NCI-H2171 treated with DMSO at 0.1 percent for 48 hours (cell line): ENCODE measurements around the gene RBFOX1.

Experiments
- DNase-seq: peaks from one replicate; lab custom pipeline; 2025; lab: John Stamatoyannopoulos, UW

The RBFOX1 gene

GRCh38 chr16:7373776-7374175 lies 41.1 kb downstream of the RBFOX1 start:
- DNase-seq: no peak

- DNase-seq: no peak
Observed at GRCh38 chr16:7374614-7375174, 42.0 kb downstream of the RBFOX1 start.

DNA sequence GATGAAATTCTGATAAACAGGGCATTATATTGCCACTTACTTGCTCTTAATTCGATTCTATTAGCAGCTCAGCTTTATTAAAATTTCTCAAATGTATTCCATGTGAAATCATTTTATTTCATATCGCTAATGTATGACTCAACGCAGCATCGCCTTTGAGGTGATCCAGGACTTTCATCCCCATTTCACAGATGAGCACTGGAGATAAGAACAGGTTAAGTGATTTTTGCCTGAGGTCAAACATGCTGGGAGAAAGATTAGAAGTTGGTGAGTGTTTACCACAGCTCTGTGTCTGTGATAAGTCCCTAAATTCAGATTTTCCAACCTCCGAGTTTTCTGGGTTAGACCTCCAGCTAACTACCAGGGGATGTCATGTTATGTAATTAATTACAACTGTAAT lies 43.6 kb downstream of the RBFOX1 start:
- no peak for DNase-seq

- DNase-seq: no peak
Observed at GRCh38 chr16:7377231-7377630, 44.6 kb downstream of the RBFOX1 start.

DNA sequence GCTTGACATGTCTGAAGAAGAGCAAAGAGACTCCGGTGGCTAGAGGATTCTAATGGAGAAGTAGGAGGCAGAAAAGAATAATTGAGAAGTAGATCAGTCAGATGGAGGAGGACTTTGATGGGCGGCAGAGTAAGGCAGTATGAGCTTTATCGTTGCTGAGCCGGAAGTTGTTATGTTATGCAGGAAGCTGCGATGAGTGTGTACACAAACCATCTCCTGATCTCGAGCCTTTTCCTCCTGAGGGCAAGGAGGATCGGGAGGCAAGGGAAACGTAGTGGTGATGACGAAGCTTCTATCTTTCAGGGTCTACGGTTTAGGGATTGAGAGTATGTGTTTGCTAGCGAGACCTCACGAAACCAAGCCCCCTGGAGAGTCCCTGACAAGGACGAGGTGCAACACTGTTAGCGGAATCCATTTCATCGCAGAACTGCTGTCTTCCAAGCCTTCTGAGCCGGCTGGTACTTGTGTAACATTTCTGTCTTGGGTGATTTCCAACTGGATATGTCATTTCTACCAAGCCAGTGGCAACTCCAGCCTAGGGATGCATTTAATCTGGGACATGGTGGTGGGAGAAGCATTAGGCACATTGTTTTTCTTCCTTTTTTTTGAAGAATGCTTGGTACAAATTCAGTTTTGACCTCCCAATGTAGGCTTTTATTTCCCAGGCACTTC lies 45.5 kb downstream of the RBFOX1 start:
- DNase-seq: no peak

GRCh38 chr16:7380441-7380840 lies 47.8 kb downstream of the RBFOX1 start:
- no peak for DNase-seq

DNA sequence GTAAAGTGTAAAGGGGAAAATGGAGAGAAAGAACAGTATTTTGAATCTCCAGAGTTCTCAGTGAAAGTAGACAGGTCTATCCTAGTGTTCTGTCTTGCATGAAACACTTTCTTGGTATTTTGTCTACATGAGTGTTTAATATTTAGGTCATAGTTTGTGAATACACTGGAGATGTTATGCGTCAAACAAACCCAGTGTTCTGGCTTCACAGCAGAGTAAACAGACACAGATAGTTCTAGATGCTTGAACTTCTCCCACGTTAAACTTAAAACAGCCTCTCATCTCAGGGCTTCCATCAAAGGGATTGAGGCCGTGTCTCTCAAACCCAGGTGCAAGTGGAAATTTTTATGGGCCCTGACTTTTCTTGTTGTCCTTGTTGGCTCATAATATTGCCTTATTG lies 48.3 kb downstream of the RBFOX1 start:
- no peak for DNase-seq

GRCh38 chr16:7381671-7382070 lies 49.0 kb downstream of the RBFOX1 start:
- DNase-seq: no peak

- no peak for DNase-seq
Observed at GRCh38 chr16:7382521-7382920, 49.9 kb downstream of the RBFOX1 start.

- no peak for DNase-seq
Observed at GRCh38 chr16:7390974-7391373, 58.3 kb downstream of the RBFOX1 start.

- no peak for DNase-seq
Observed at GRCh38 chr16:7391694-7392093, 59.0 kb downstream of the RBFOX1 start.

DNA sequence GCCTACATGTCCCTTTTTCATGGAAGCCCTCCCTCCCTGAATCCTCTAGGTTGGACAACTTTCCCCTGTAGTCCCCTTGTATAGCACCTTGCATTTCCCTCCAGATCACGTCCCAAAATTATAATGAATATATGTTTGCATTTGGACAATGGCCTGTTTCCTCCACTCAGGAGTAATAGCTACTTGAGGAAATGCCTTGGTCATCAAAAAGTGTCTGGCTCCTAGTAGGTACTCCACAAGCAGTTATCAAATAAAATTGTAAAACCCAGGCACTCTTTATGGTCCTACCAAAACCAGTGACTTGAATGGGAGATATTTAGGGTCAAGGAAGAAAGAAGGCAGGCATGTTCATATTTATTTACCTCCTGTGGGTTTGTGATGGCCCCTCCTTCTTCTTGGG lies 59.6 kb downstream of the RBFOX1 start:
- DNase-seq: no peak

DNA sequence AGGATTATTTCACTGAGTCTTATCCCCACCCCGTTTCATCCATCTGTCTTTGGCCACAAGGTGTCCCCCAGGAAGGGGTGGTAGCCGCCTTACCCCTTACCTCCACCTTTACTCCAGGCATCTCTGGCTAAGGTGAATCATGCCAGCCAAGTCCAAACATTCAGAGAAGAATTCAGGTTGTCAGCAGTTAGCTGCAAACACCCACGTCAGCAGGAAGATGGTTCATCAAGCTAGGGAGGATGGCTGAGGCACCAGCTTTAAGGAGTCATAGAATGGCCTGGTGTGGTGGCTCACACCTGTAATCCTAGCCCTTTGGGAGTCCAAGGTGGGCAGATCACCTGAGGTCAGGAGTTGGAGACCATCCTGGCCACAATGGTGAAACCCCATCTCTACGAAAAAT lies 61.0 kb downstream of the RBFOX1 start:
- no peak for DNase-seq

DNA sequence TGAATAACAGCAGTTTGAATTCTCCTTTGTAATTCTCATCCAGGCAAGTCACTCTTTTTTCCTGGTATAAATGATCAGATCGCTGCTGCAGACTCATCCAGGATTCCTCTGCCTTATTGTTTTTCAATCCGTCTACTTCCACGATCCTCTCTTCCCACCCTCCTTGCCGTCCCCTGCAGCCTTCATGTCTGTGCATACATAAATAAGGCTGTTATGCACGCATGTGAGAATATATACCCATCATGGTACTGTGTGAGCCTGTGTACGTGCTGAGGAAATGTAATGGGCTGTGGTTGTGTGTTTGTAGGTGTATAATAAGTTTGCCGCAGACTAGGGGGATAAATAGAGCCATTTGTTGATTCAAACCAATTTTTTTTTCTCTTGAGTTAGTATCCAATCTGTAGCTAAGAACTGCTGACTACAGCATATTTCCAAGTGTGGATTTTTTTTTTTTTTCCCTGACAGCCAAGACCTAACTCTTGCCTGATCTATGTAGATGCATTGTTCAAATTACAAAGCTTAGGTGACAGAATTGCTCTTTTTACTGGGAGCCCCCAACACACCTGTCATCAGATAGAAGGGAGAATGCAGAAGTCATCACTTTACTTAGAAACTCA lies 62.2 kb downstream of the RBFOX1 start:
- DNase-seq: no peak

- no peak for DNase-seq
Observed at GRCh38 chr16:7397901-7398300, 65.3 kb downstream of the RBFOX1 start.

DNA sequence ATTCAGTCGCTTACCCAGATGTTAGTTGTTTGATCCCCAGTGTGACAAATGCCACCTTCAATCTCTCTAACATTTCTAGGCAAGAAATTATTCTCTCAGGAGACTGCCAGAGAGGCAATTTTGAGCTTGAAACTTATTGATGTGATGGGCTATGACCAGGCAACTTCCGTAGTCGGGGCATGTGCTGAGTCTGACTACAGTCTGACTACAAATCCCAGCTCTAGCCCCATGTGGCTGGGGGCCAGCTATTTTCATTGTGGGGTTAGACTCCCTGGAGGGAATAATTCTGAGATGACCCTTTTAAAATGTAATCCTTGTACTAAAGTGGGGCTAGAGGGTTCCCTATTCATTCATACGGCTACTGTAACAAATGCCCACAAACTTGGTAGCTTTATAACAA lies 65.9 kb downstream of the RBFOX1 start:
- DNase-seq: no peak

GRCh38 chr16:7399296-7399695 lies 66.7 kb downstream of the RBFOX1 start:
- no peak for DNase-seq

DNA sequence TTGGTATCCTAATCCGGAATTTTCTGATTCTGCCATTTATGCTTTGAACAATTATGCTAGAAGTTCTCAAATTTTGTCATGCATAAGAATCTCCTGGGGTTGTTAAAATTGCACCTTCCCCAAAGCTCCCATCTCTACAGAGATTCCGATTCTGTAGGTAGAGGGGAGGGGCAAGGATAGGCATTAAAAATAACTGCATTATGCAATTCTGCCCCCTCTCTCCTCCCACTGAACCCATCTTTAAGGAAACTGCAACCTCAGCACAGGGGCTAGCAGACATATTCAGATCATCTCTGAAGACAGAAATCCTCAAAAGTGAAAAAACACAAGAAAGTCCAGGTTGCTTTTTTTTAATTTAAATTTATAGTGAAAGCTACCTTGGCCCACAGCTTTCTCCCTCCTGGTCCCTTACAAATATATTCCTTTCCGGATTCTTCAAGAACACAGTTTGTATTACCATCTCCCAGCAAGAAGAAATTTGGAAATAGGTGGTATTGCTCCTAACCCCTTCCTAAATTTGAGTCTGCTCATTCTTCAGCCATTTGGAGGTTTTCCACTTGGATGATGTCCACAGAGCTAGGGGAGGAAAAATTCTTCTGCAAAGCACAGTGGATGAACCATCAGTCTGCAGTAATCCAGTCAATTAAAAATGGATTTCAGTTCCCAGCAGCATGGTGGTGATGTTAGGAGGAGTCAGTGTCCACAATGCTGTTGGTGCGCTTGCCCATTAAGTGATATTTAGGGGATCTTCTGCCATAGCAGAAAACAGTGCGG lies 67.7 kb downstream of the RBFOX1 start:
- DNase-seq: no peak

DNA sequence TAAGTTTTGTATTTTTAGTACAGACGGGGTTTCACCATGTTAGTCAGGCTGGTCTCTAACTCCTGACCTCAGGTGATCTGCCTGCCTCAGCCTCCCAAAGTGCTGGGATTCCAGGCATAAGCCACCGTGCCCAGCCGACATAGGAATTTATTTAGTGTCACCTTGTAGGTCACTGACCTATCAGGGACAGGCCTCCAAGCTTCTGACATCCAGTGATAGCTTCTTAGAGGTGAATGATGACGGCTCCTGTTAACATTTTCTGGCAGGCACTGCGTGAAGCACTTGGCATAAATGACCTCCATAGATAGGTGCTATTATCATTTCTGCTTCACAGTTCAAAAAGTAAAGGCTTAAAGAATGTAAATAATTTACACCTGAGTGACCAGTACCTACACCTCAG lies 71.6 kb downstream of the RBFOX1 start:
- DNase-seq: no peak

DNA sequence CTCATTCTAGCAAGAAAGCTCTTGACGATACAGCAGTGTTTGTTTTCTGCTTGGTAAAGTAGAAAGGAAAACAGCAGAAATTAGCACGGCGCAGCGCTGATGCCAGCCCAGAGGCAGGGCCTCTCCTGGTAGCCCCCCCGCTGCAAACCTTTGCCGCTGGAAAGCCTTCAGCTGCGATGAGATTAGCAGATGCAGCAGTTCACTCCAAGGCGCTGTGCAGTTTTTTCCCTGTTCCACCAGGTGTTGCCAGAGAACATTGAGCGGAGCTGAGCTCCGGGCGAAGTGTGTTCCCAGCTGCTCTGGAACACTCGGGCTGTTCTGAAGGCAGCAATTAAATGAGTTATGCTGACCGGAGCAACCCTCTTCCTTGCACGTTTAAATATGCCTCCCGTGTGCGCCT lies 72.5 kb downstream of the RBFOX1 start:
- DNase-seq: no peak

GRCh38 chr16:7408700-7409365 lies 76.2 kb downstream of the RBFOX1 start:
- no peak for DNase-seq

GRCh38 chr16:7419441-7419840 lies 86.8 kb downstream of the RBFOX1 start:
- no peak for DNase-seq

GRCh38 chr16:7420079-7420478 lies 87.4 kb downstream of the RBFOX1 start:
- DNase-seq: no peak
